GM23338 (cell line): ENCODE data around the gene RAD21L1. TPM values are rescaled to one million over a fixed set of nuclear protein-coding genes. Genes with fewer than 3 reads are reported as not detected.

Experiments used
- ATAC-seq: fragments of 200-7000 bp; cut with Tn5 transposase; 3 replicates; pipeline ENCODE4 v1.9.1; 2020
- DNase-seq: peaks from one replicate; pipeline ENCODE4 v3.0.0-alpha.2; 2015; ENCODE audit warnings: low spot score
- H2AFZ ChIP-seq: fragments of 200-600 bp; sonication (generic); 2 replicates; pipeline ENCODE4 v1.8.0; 2016; ENCODE audit warnings: antibody characterized with exemption, mild to moderate bottlenecking, moderate library complexity
- H3F3A ChIP-seq: fragments of 200-600 bp; sonication (generic); replicated peaks from 2 replicates; pipeline ENCODE4 v1.8.0; 2017; ENCODE audit warnings: antibody characterized with exemption, mixed run types, low read depth
- H3K27ac ChIP-seq: fragments of 200-600 bp; sonication (generic); 2 replicates; pipeline ENCODE4 v1.6.1; 2016; ENCODE audit warnings: low read depth
- H3K27me3 ChIP-seq: fragments of 200-600 bp; sonication (generic); 2 replicates; pipeline ENCODE4 v1.8.0; 2016; ENCODE audit warnings: mild to moderate bottlenecking, mixed run types, moderate library complexity; ENCODE audit not compliant: insufficient read depth
- H3K36me3 ChIP-seq: fragments of 200-600 bp; sonication (generic); 2 replicates; pipeline ENCODE4 v1.8.0; 2016; ENCODE audit warnings: mild to moderate bottlenecking; ENCODE audit not compliant: insufficient read depth
- H3K4me1 ChIP-seq: fragments of 200-600 bp; sonication (generic); 2 replicates; pipeline ENCODE4 v1.8.0; 2016; ENCODE audit warnings: mild to moderate bottlenecking, moderate library complexity; ENCODE audit not compliant: insufficient read depth
- H3K4me2 ChIP-seq: fragments of 200-600 bp; sonication (generic); 2 replicates; pipeline ENCODE4 v1.7.1; 2017; ENCODE audit warnings: mixed run types
- H3K4me3 ChIP-seq: fragments of 200-600 bp; sonication (generic); 2 replicates; pipeline ENCODE4 v1.6.1; 2016; ENCODE audit warnings: mixed run types
- H3K79me2 ChIP-seq: fragments of 200-600 bp; sonication (generic); replicated peaks from 2 replicates; pipeline ENCODE4 v1.8.0; 2017; ENCODE audit warnings: mild to moderate bottlenecking; ENCODE audit not compliant: insufficient read depth
- H3K9me2 ChIP-seq: fragments of 200-600 bp; sonication (generic); 2 replicates; pipeline ENCODE4 v1.8.0; 2017; ENCODE audit not compliant: insufficient read depth
- H4K20me1 ChIP-seq: fragments of 200-600 bp; sonication (generic); replicated peaks from 2 replicates; pipeline ENCODE4 v1.8.0; 2017; ENCODE audit warnings: mild to moderate bottlenecking; ENCODE audit not compliant: insufficient read depth
- H3K27ac Mint-ChIP-seq: 2 replicates; pipeline ENCODE4 v1.8.0; 2020; ENCODE audit warnings: inconsistent platforms, mild to moderate bottlenecking, moderate library complexity, mixed read lengths
- H3K27me3 Mint-ChIP-seq: 3 replicates; pipeline ENCODE4 v1.8.0; 2022; ENCODE audit warnings: low read depth, mild to moderate bottlenecking, moderate library complexity, mixed read lengths, inconsistent platforms; ENCODE audit not compliant: insufficient read depth, poor library complexity
- H3K36me3 Mint-ChIP-seq: 3 replicates; pipeline ENCODE4 v1.8.0; 2021; ENCODE audit warnings: low read depth, mild to moderate bottlenecking, inconsistent platforms, moderate library complexity, mixed read lengths
- H3K4me1 Mint-ChIP-seq: 3 replicates; pipeline ENCODE4 v1.8.0; 2020; ENCODE audit warnings: mild to moderate bottlenecking, inconsistent platforms, mixed read lengths
- H3K4me3 Mint-ChIP-seq: 3 replicates; pipeline ENCODE4 v1.8.0; 2021; ENCODE audit warnings: moderate library complexity, mild to moderate bottlenecking, inconsistent platforms, mixed read lengths
- H3K9me3 Mint-ChIP-seq: 3 replicates; pipeline ENCODE4 v1.8.0; 2020; ENCODE audit warnings: moderate library complexity, mild to moderate bottlenecking, inconsistent platforms, mixed read lengths
- CREB1 ChIP-seq: fragments of 250-450 bp; sonication (Bioruptor Pico); IDR thresholded peaks from 2 replicates; pipeline ENCODE4 v1.5.0; 2020; ENCODE audit warnings: low read depth, mild to moderate bottlenecking, moderate library complexity
- CTCF ChIP-seq, 2 experiments: fragments of 200-600 bp in 1 of 2; sonication (generic) in 1 of 2; conservative IDR thresholded peaks; 2 replicates each; pipeline versions ENCODE4 v1.5.1 to v1.6.1; 2016 to 2017; ENCODE audit warnings: antibody characterized with exemption in 2 of 2, low read depth in 2 of 2, mild to moderate bottlenecking in 2 of 2, moderate library complexity in 1 of 2
- ETS1 ChIP-seq: IDR thresholded peaks from 2 replicates; pipeline ENCODE4 v1.6.1; 2016; ENCODE audit warnings: antibody characterized with exemption
- EZH2 ChIP-seq: fragments of 200-600 bp; sonication (generic); IDR thresholded peaks from one replicate; pipeline ENCODE4 v1.8.0; 2017; ENCODE audit warnings: antibody characterized with exemption, mild to moderate bottlenecking, low read depth; ENCODE audit not compliant: unreplicated experiment
- EZH2phosphoT487 ChIP-seq: fragments of 200-600 bp; sonication (generic); IDR thresholded peaks from one replicate; pipeline ENCODE4 v1.8.1; 2018; ENCODE audit warnings: antibody characterized with exemption; ENCODE audit not compliant: unreplicated experiment
- JUNB ChIP-seq: IDR thresholded peaks from one replicate; pipeline ENCODE4 v1.6.1; 2016; ENCODE audit warnings: antibody characterized with exemption; ENCODE audit not compliant: unreplicated experiment
- NANOG ChIP-seq: IDR thresholded peaks from 2 replicates; pipeline ENCODE4 v1.6.1; 2016; ENCODE audit warnings: antibody characterized with exemption, borderline replicate concordance
- POLR2AphosphoS5 ChIP-seq: IDR thresholded peaks from 2 replicates; pipeline ENCODE4 v1.6.1; 2016; ENCODE audit warnings: antibody characterized with exemption, low read depth
- REST ChIP-seq: IDR thresholded peaks from one replicate; pipeline ENCODE4 v1.6.1; 2018; ENCODE audit warnings: antibody characterized with exemption; ENCODE audit not compliant: unreplicated experiment
- STAT1 ChIP-seq: IDR thresholded peaks from one replicate; pipeline ENCODE4 v1.6.1; 2016; ENCODE audit warnings: antibody characterized with exemption; ENCODE audit not compliant: unreplicated experiment
- ZNF114 ChIP-seq: fragments of 250-450 bp; sonication (Bioruptor Pico); IDR thresholded peaks from 2 replicates; pipeline ENCODE4 v1.5.0; 2020; ENCODE audit warnings: mild to moderate bottlenecking, moderate library complexity
- ZNF331 ChIP-seq: fragments of 250-450 bp; sonication (Bioruptor Pico); IDR thresholded peaks from 2 replicates; pipeline ENCODE4 v1.5.0; 2020; ENCODE audit warnings: low read depth, mild to moderate bottlenecking, moderate library complexity
- polyA plus RNA-seq: library from polyadenylated mRNA; unstranded; fragments of >200 nt; fragmentation: Nextera tagmentation; extraction: Ambion mirVana; gene quantifications from 2 replicates; pipeline ENCODE4 v1.2.1, GENCODE V29; 2016
- total RNA-seq: library from RNA; depleted of rRNA; stranded (reverse); fragments of >200 nt; shearing (Covaris generic); gene quantifications from 2 replicates; pipeline ENCODE4 v1.2.3, GENCODE V29; 2014
- TF ChIP-seq, protein P1 (sequence below): fragments of 250-450 bp; sonication (Bioruptor Pico); IDR thresholded peaks from 2 replicates; pipeline ENCODE4 v1.5.0; 2020; ENCODE audit warnings: mild to moderate bottlenecking, moderate library complexity

RAD21L1 gene
- total and polyA plus RNA-seq, 2 experiments from 2014 or later = 0.10 to 0.95 TPM

DNA sequence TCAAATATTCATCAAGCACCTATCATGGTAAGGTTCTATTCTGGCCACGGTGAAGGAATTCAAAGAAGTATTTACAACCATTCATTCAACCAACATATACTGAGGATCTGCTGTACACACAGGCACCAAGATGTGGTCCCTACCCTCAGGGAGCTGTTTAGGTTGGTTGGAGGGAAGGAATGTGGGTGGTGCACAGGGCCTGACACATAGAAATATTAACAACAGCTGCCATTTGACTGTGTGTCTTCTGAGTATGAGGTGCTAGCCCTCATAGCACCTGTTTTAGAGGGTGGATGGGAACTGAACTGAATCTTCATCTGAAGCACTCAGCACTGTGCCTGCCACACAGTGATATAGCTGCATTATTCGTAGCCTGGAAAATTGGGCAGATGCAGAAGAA, 47.5 kb downstream of the RAD21L1 start:
- no peak for TF ChIP-seq EZH2phosphoT487
- TF ChIP-seq ZNF331 = no peak
- TF ChIP-seq ZNF114 = no peak
- no peak for TF ChIP-seq JUNB
- no peak for TF ChIP-seq ETS1
- no peak for TF ChIP-seq REST
- no peak for TF ChIP-seq POLR2AphosphoS5
- TF ChIP-seq, protein P1, sequence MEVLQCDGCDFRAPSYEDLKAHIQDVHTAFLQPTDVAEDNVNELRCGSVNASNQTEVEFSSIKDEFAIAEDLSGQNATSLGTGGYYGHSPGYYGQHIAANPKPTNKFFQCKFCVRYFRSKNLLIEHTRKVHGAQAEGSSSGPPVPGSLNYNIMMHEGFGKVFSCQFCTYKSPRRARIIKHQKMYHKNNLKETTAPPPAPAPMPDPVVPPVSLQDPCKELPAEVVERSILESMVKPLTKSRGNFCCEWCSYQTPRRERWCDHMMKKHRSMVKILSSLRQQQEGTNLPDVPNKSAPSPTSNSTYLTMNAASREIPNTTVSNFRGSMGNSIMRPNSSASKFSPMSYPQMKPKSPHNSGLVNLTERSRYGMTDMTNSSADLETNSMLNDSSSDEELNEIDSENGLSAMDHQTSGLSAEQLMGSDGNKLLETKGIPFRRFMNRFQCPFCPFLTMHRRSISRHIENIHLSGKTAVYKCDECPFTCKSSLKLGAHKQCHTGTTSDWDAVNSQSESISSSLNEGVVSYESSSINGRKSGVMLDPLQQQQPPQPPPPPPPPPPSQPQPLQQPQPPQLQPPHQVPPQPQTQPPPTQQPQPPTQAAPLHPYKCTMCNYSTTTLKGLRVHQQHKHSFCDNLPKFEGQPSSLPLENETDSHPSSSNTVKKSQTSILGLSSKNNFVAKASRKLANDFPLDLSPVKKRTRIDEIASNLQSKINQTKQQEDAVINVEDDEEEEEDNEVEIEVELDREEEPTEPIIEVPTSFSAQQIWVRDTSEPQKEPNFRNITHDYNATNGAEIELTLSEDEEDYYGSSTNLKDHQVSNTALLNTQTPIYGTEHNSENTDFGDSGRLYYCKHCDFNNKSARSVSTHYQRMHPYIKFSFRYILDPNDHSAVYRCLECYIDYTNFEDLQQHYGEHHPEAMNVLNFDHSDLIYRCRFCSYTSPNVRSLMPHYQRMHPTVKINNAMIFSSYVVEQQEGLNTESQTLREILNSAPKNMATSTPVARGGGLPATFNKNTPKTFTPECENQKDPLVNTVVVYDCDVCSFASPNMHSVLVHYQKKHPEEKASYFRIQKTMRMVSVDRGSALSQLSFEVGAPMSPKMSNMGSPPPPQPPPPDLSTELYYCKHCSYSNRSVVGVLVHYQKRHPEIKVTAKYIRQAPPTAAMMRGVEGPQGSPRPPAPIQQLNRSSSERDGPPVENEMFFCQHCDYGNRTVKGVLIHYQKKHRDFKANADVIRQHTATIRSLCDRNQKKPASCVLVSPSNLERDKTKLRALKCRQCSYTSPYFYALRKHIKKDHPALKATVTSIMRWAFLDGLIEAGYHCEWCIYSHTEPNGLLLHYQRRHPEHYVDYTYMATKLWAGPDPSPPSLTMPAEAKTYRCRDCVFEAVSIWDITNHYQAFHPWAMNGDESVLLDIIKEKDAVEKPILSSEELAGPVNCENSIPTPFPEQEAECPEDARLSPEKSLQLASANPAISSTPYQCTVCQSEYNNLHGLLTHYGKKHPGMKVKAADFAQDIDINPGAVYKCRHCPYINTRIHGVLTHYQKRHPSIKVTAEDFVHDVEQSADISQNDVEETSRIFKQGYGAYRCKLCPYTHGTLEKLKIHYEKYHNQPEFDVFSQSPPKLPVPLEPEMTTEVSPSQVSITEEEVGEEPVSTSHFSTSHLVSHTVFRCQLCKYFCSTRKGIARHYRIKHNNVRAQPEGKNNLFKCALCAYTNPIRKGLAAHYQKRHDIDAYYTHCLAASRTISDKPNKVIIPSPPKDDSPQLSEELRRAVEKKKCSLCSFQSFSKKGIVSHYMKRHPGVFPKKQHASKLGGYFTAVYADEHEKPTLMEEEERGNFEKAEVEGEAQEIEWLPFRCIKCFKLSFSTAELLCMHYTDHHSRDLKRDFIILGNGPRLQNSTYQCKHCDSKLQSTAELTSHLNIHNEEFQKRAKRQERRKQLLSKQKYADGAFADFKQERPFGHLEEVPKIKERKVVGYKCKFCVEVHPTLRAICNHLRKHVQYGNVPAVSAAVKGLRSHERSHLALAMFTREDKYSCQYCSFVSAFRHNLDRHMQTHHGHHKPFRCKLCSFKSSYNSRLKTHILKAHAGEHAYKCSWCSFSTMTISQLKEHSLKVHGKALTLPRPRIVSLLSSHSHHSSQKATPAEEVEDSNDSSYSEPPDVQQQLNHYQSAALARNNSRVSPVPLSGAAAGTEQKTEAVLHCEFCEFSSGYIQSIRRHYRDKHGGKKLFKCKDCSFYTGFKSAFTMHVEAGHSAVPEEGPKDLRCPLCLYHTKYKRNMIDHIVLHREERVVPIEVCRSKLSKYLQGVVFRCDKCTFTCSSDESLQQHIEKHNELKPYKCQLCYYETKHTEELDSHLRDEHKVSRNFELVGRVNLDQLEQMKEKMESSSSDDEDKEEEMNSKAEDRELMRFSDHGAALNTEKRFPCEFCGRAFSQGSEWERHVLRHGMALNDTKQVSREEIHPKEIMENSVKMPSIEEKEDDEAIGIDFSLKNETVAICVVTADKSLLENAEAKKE (CRISPR knock-in tag) = no peak
- TF ChIP-seq CTCF (conservative IDR thresholded peaks at IDR 0.05; ENCODE audit: low read depth in 2 of 2) = no peak
- no peak for TF ChIP-seq EZH2
- TF ChIP-seq CREB1 (CRISPR knock-in tag) = no peak
- no peak for TF ChIP-seq NANOG
- no peak for TF ChIP-seq STAT1
- no peak overlapping the region for H3K4me2 ChIP-seq
- H3K27ac Mint-ChIP-seq = no peak overlapping the region
- no peaks in the 10 kb centered on the region for H3K9me3 Mint-ChIP-seq
- H3K27me3 ChIP-seq = no peaks in the 10 kb centered on the region
- 0 out of 2 replicates have a peak, but pooled peaks cover 1% of the 10 kb centered on the region for H4K20me1 ChIP-seq
- H3K9me2 ChIP-seq = no peaks in the 10 kb centered on the region
- H3K4me3 Mint-ChIP-seq = no peak overlapping the region
- H3F3A ChIP-seq = no peaks in the 10 kb centered on the region
- ATAC-seq (no peak), DNase-seq (no peak)
- H3K4me1 Mint-ChIP-seq = peaks cover 2% of the 10 kb centered on the region
- no peak overlapping the region for H3K4me3 ChIP-seq
- no peaks in the 10 kb centered on the region for H3K36me3 ChIP-seq
- H3K4me1 ChIP-seq = no peaks in the 10 kb centered on the region; the same call in 1 of the 2 replicates
- no peak overlapping the region for H3K27ac ChIP-seq
- no peak overlapping the region for H2AFZ ChIP-seq
- peaks cover 7% of the 10 kb centered on the region for H3K27me3 Mint-ChIP-seq
- H3K36me3 Mint-ChIP-seq = no peaks in the 10 kb centered on the region
- H3K79me2 ChIP-seq = no peaks in the 10 kb centered on the region
